ENCODE data around the gene SHISA7.

SHISA7 gene

GRCh38 chr19:55391191-55391670 is 51.9 kb downstream of the SHISA7 start:
- no peak for DNase-seq (ENCODE audit: low read depth in 3 of 3, low spot score in 1 of 3)

- no peak for DNase-seq (ENCODE audit: low read depth in 3 of 3, low spot score in 1 of 3)
Observed at GRCh38 chr19:55390461-55390880, 52.6 kb downstream of the SHISA7 start.

- no peak for DNase-seq (ENCODE audit: low read depth in 3 of 3, low spot score in 1 of 3)
Observed at GRCh38 chr19:55389386-55390317, 53.4 kb downstream of the SHISA7 start.

GRCh38 chr19:55387736-55388497 is 55.2 kb downstream of the SHISA7 start:
- DNase-seq (ENCODE audit: low read depth in 3 of 3, low spot score in 1 of 3) = no peak

- no peak for DNase-seq (ENCODE audit: low read depth in 3 of 3, low spot score in 1 of 3)
Observed at GRCh38 chr19:55386493-55386971, 56.6 kb downstream of the SHISA7 start.

GRCh38 chr19:55385724-55386492 is 57.2 kb downstream of the SHISA7 start, which contains the start of gene RPL28:
Gene RPL28, plus strand, starts transcription at chr19:55385932. Its CDS starts 426 bp downstream, at chr19:55386358.
- DNase-seq (ENCODE audit: low read depth in 3 of 3, low spot score in 1 of 3) = peak; percentile 95 to 97 (median 95)

- peak; percentile 83 to 96 (median 89) for DNase-seq (ENCODE audit: low read depth in 3 of 3, low spot score in 1 of 3)
Observed at GRCh38 chr19:55384920-55385723, 58.0 kb downstream of the SHISA7 start.

- peak in 1 of 3 donors; percentile 26 for DNase-seq (ENCODE audit: low read depth in 3 of 3, low spot score in 1 of 3)
Observed at GRCh38 chr19:55384131-55384919, 58.8 kb downstream of the SHISA7 start, which contains the start of gene TMEM238. Gene TMEM238, minus strand, starts transcription at chr19:55384292. Its CDS starts 33 bp downstream, at chr19:55384259.

- peak in 1 of 3 donors; percentile 30 for DNase-seq (ENCODE audit: low read depth in 3 of 3, low spot score in 1 of 3)
Observed at GRCh38 chr19:55383279-55384130, 59.6 kb downstream of the SHISA7 start.

- no peak for DNase-seq (ENCODE audit: low read depth in 3 of 3, low spot score in 1 of 3)
Observed at GRCh38 chr19:55382522-55383054, 60.5 kb downstream of the SHISA7 start.

- no peak for DNase-seq (ENCODE audit: low read depth in 3 of 3, low spot score in 1 of 3)
Observed at GRCh38 chr19:55382013-55382412, 61.1 kb downstream of the SHISA7 start.

- DNase-seq (ENCODE audit: low read depth in 3 of 3, low spot score in 1 of 3) = no peak
Observed at GRCh38 chr19:55379174-55379573, 63.9 kb downstream of the SHISA7 start.
